GM18520 (cell line): ENCODE measurements around the gene EFHC1.

Source experiments
- ATAC-seq: cut with Tn5 transposase; IDR thresholded peaks from one replicate; pipeline ENCODE4 v1.9.1; 2021; ENCODE audit not compliant: unreplicated experiment

EFHC1 gene

DNA sequence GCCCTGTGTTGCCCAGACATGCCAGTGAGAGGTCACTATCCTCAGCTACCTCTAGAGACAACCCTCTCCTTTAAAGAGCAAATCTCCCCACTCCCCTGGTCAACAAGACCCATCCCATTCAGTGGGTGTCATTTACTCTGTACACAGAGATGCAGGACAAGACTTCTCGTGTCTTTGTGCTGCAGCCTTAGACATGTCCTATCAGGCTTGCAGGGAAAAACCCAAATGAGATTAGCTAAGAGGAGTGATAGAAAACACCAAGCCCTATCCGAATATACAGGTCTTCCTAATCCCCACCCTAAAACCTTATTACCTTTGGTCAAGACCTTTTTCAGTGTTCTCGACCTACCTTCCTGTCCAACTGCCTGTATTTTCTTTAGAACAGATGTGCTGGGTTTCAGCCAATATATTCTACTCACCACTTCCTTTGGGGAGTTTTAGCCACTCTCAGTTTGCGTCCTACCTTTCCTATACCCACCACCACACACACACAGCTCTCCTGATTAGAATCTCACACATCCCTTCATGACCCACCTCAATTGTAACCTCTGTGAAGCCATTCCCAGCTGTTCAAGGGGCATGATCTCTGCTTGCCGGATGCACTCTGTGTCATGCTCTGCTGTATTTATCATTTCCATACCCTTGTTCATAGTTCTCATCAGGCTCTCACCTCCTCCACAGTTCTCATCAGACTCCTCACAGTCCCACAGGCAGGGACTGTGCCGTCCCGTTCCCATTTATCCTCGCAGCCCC, 117.0 kb downstream of the EFHC1 start:
- ATAC-seq, result peak; percentile 51

DNA sequence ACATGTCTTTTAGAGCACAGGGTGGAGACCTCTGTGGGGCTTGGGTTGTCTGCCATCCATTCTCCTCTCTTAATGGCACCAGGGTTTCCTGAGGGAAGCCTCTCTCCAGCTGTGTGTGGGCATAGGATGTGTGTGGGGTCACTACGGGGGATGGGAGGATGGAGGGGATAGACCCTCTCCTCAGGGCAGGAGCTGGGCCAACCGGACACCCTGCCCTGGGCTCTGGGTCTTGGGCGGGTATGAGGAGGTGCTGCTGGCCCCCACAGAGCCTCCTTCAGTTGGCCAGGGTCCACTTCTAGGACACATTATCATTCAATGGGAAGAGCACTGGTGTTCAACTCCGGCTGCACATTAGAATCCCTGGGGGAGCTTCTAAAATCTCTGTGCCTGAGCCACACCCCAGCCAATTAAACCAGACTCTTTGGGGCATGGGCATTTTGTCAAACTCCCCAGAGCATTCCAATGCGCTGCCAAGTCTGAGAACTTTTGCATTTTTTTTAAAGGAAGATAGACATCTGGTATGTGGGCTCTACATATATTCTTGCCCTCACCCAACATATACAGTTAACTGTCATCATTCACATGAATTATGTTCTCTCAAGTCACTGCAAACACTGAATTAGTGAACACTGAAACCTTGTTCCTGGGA, 118.2 kb downstream of the EFHC1 start:
- ATAC-seq, result no peak

DNA sequence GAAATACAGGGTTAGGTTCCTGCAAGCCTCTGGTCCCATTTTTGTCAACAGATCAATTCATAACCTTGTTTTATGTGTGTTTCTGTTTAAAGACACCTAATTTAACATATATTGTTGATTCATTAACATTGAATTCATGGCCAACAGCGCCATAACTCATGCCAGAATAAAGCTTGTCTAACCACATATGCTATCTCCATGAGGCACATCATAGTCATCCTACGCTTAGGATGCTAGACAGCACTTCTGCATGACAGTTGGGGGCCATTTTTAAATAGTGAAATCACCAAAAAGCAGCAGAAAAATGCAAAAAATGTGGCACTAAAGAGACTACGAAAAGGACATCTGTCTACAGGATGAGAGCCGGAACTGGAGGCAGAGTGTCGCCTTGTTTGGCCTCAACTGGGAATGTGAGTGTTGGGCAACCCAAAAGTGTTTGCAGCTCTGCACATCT, 118.8 kb downstream of the EFHC1 start:
- no peak for ATAC-seq

DNA sequence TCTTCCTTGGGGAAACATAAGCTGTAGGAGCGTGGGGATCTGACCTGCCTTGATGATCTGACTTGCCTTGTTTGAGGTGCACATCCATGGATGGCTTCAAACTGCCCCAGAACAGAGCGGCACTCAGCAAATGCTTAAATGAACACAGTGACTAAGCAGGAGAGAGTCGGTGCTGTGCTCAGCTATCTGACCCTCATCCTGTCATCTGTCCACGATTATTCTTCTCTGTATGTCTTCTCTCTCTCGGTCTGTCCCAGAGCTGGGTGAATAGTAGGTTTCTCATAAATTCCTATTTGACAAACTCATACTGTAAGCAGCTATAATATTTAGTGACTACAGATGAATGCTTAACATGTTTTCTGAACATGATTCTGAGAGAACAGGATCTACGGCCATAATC, 119.5 kb downstream of the EFHC1 start:
- ATAC-seq, result no peak

DNA sequence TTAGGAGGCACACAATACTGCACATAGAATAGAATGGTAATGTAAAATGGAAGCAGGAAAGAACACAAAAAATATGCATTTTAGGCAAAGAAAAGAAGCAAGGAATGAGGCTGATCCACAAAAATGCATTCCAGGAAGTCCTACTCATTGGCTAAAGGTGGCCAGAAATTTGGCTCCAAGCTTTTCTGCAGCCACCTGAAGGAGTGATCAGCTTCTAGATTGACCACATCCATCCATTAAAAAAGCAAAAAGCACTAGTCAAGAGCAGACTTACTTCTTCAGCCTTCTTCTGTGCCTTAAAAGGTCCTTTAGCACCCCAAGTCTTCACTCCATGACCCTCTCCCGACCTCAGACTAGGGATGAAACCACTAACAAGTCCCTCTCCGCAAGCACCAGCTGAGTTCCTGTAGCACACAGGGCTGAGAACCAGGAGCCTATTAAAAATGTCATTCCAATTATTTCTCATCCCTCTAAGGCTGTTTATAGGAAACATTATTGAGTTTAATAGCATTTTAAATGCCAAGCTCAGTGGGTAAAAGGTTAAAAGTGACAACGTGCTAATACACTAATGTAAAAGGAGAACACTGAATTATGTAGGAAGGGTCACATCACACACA, 120.3 kb downstream of the EFHC1 start:
- ATAC-seq, result no peak

DNA sequence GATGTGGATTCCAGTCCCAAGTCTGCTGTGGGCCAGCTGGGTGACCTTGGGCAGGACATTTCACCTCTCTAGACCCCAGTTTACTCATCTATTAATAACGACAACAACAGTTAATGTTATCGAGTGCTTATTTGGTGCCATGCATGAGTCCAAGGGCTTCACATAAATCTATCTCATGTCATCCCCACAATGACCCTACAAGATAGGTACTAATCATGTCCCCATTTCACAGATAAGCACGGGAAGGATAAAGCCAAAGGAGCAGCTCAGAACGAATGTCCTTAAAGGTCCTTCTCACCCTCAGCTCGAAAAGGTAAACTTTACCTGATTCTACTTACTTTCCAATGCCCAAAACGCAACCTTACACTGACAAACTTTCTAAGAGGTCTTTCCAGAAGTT, 121.0 kb downstream of the EFHC1 start:
- ATAC-seq, result no peak

DNA sequence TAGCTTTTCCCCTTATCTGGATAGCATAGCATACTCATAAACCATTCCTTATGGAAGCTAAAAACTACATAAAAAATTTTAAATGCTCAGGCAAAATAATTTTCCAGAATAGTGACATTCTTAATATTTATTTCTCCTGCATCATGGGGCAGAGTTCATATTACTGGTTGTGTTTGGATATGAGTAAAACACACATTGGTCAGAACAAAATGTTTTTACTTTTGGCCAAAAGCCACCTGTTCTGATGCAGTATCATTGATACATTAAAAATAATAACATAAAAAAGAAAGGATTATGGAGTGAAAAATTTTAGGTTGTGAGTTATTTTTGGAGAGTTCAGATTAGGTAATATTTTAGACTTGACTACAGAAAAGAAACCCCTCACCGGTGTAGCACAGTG, 123.1 kb downstream of the EFHC1 start:
- ATAC-seq, result no peak

DNA sequence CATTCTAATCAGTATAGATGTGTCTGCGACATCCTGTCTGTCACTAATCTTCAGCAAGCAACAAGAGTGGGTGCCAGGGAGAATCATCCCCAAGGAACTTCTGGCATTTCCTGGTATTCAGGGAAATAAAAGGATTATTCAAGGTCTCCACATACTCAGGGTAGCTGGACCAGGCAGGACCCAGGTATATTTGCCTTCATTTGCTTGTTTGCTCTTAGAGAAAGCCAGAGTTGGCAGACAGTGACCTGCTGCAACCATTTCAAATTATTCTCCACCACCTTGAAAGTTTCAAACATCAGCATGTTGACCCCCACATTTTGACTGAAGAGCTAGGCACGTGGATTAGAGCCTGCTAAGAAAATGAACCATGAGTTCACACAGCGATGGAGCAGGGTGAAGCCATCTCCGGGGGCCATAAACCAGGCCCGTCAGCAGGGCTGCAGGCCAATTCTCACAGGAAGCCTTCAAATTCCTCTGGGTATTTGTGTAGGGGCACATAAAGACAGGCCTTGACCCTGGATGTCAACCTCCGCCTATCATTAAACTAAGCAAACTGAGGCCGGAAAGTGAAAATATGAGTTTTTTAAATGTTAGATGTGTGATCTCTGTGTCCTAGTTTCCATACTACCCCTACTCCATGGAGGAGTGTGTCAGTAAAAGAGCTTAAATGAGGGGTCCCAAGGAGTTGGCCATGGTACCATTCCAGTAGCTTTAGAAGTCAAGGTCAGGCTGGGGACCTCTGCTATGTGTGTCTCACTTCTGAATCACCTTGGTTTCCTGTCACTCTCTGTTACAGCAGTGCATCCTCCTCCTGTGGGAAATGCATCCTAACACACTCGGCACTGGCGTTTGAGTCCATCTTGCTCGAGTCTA, 123.8 kb downstream of the EFHC1 start:
- no peak for ATAC-seq

DNA sequence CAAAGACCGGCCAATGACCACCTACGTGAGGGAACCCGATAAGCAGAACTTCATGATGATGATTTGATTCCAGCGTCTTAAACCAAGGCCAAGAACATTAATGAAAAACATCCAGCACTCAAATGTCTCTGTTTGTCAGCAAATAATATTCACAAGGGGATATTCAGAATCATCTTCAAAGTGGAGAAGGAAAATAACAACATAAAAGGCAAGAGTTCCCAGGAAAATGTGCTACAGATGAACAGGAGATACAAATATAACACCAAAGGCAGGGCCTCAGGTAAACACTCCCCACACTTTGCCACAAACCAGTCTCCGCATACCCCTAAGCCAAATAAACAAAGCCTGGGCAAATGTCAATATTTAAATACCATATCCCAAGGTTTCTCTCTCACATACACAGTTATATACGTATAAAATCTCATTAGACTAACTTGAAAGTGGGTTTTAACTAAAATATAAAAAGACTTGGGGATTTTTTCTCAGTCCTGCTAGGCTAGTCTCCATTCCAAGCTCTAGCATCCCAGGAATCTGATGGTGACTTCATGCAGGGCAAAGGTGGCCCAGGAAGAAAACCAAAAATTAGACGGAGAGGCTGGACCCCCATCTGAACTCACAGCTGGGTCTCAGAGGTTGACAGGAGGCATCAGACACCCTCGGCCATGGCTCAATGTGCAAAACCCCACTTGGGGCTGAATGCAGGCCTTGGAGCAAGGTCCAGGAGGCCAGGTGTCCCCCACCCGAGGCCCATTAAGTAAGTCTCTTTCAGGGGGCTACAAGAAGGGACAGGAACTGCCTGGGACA, 124.7 kb downstream of the EFHC1 start:
- ATAC-seq, result no peak

DNA sequence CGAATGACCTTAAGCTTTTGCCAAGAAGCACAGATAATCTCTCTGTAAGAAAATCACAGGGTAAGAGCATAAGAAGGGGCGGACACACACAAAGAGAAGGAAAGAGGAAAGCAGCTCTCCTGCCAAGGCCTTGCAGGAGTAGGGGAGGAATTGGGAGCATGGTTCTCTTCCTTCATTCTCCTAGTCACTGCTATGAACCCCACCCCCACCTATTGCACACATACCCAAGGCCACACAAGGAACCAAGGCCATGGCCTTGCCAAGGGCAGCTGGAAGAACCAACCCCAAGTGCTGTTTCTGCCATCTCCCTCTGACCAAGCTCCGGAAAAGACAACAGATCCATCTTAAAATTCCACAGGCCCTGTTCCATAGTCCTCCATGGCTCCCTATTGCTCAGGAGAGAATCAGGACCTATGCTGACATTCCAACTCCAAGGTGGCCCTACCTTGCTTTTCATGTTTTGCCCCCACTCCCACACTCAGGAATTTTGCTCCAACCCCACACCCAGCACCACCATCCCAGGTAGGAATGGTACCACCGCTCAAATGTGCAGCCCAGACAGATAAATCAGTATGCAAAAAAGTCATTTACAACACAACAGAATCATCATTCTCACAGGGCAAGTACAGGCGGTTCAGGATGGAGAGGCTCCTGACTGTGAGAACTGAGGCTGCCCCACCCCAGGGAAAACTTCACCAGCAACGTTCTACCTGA, 125.4 kb downstream of the EFHC1 start:
- no peak for ATAC-seq

DNA sequence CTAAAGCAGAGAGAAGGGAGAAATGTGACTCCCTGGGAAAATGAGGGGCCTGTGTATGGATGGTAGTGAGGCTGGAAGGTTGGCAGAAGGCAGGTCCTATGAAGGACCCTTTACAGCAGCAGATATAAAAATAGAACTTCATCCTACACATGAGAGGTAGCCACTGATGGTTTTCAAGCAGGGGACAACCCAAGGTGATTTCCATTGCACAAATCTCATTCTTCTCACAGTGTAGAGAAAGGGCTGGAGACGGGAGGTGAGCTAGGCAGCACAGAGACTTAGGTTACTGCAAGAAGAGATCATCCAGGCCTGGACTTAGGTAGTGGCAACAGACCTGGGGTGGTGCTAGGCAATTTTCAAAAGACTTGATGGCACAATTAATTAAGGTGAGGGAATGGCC, 126.0 kb downstream of the EFHC1 start:
- ATAC-seq, result peak; percentile 52

DNA sequence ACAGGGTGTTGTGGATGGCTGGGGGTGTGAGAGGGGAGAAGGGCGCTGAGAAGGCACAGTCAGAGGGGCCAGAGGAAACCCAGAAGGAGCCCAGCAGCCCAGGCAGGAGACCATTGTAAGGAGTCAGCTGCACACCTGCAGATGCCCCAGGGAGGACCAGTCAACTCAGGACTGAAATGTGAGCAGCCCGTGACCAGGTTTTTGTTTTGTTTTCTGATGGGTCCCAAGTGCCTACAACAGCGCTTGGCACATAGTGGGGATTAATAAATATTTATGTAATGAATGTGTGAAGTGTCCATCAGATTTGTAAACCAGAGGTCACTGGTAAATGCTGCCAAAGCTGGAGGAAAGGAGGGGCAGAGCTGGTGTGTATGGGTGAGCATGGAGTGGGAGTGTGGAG, 126.5 kb downstream of the EFHC1 start:
- peak; percentile 74 for ATAC-seq

DNA sequence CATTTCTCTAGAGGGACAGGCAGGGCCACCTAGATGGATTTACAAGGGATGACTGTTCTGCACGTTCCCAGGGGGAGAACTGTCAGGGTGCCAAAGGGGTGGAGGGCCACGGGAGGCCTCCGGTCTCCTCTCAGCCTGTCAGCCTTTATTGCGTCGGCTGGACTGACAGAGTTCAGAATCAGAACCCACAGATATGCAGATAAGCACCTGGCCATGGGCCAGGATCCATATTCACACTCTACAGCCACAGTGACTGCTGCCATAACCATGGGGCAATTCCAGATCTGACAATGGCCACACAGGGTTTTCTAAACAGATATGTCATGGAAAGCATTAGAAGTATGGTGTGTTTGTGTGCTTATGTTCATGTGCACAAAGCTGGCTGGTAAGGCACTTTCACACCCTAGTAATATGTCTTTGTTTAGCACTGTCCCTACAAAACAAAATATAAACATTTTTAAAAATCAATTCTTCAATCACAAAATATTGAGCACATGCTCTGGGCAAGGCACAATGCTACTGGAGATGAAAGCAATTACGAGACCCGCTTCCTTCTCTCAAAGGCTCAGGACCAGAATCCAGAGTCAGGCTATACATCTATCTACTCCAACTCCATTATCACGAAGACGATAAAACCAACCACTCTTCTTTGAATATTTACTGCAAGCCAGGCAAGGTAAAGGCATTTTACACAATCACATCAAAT, 127.7 kb downstream of the EFHC1 start:
- no peak for ATAC-seq

DNA sequence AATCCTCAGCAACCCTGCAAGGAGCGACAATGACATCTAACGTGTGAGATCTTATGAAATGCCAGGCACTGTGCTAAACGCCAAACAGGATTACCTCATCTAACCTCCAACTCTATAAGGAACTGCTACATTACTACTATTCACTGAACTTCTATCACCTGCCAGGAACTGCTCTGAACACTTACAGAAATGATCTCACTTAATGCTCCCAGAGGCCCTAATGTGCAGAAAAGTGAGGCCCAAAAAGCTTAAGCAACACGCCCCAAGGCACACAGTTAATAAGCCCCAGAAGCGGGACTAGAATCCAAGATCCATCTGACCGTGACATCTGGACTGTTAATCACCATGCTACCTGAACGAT, 128.2 kb downstream of the EFHC1 start:
- no peak for ATAC-seq

DNA sequence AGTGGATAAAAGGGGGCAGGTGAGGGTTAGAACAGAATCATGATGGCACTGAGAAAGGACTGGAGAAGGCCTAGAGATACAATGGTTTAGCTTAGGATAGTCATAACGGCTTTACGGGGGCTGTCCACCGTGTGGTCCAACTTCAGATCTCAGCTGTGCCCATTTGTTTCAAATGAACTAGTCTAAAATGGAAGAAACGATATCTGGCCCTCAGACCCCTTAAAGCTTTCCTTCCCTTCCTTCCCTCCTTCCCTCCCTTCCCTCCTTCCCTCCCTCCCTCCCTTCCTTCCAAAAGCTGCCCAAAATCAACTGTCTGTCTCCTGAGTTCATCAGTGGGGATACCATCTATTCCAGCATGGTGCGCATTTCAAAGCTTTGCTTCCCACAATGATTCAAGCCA, 128.9 kb downstream of the EFHC1 start:
- ATAC-seq, result no peak

DNA sequence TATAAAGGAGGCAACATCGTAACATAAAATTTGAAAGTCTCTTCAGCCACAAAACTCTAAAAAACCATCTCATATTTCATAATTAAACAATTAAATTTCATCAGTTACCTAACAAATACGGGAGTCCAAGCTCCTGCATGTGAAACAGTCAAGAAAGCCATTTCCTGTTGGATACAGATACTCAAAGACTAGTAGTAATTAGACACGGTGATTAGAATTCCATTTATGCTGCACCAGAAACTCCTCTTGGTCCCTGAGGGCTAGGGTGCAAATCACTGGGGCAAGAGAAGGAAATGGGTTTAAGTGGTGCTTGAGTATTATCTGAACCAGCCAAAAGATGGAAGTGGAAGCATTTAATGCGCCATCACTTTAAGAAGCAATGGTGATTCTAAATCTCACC, 129.3 kb downstream of the EFHC1 start:
- ATAC-seq, result no peak

DNA sequence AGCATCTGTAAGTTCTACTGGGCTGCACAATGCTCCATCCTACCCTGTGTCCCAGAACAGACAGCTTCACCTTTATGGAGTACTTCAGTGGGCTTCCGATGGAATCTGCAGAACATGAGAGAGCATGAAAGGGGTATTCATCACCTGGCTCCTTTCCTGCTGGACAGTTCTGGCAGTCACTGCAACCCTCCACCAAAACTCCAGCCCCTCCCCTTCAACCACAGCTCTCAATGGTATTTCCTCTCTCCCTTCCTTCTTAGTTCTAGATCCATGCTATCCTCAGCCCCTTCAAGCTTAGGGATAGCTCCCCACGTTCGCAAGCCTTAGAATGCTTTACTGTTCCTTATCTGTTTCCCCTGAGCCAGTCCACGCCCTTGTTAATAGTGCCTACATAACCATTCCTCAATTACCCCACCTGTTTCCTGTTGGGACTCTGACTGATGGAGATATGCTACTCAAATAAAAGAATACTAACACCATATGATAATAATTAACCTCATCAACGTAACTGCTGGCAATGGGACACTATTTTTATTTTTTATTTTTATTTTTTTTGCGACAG, 130.0 kb downstream of the EFHC1 start:
- no peak for ATAC-seq

DNA sequence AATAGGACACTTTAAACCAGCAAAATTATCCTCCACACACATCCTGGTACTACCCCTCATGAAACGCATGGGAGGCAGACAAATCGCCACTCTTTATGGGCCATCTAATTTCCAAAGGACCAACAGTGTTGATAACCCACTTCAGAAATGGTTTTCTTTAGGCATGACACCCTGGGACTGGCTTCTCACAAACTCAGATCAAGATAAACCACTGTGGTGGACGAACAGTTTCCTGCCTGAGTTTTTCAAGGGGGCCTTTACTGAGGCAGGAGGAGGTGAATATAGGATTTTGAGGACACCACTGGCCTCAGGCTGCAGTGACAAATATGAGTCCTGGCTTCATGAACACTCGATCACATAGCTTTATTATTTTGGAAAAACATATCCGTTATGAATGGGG, 130.7 kb downstream of the EFHC1 start:
- no peak for ATAC-seq
